Iris pigment epithelial cell (primary cell): Measurements from ENCODE around the gene TGFBR1.

Experiments used
- DNase-seq: peaks from one replicate; pipeline ENCODE4 v3.0.0-alpha.2; 2011; ENCODE audit warnings: low read depth

The TGFBR1 gene

GRCh38 chr9:99137225-99137624, 32.3 kb downstream of the TGFBR1 start:
- no peak for DNase-seq

GRCh38 chr9:99137891-99138290, 33.0 kb downstream of the TGFBR1 start:
- DNase-seq: no peak

- no peak for DNase-seq
Observed at GRCh38 chr9:99138424-99139284, 33.7 kb downstream of the TGFBR1 start.

- no peak for DNase-seq
Observed at GRCh38 chr9:99139868-99140267, 35.0 kb downstream of the TGFBR1 start.

- peak; percentile 64 for DNase-seq
Observed at GRCh38 chr9:99140685-99141314, 35.9 kb downstream of the TGFBR1 start.

GRCh38 chr9:99141849-99142248, 36.9 kb downstream of the TGFBR1 start:
- DNase-seq: no peak

- no peak for DNase-seq
Observed at GRCh38 chr9:99142275-99142674, 37.4 kb downstream of the TGFBR1 start.

- peak; percentile 10 for DNase-seq
Observed at GRCh38 chr9:99143655-99144054, 38.7 kb downstream of the TGFBR1 start.

GRCh38 chr9:99144966-99145365, 40.1 kb downstream of the TGFBR1 start:
- no peak for DNase-seq

- no peak for DNase-seq
Observed at GRCh38 chr9:99146574-99146973, 41.7 kb downstream of the TGFBR1 start.

GRCh38 chr9:99147177-99147576, 42.3 kb downstream of the TGFBR1 start:
- no peak for DNase-seq

- DNase-seq: no peak
Observed at GRCh38 chr9:99150451-99151171, 45.7 kb downstream of the TGFBR1 start.

GRCh38 chr9:99154356-99154755, 49.4 kb downstream of the TGFBR1 start:
- no peak for DNase-seq

- no peak for DNase-seq
Observed at GRCh38 chr9:99155736-99156135, 50.8 kb downstream of the TGFBR1 start.

GRCh38 chr9:99158629-99159028, 53.7 kb downstream of the TGFBR1 start:
- DNase-seq: no peak

- DNase-seq: no peak
Observed at GRCh38 chr9:99160173-99160572, 55.3 kb downstream of the TGFBR1 start.

- DNase-seq: peak; percentile 45
Observed at GRCh38 chr9:99162759-99163364, 57.9 kb downstream of the TGFBR1 start.

- DNase-seq: no peak
Observed at GRCh38 chr9:99166149-99166548, 61.2 kb downstream of the TGFBR1 start.

- no peak for DNase-seq
Observed at GRCh38 chr9:99167119-99167518, 62.2 kb downstream of the TGFBR1 start.

- DNase-seq: no peak
Observed at GRCh38 chr9:99167694-99168093, 62.8 kb downstream of the TGFBR1 start.

- DNase-seq: no peak
Observed at GRCh38 chr9:99169086-99169485, 64.2 kb downstream of the TGFBR1 start.

GRCh38 chr9:99169982-99170761, 65.3 kb downstream of the TGFBR1 start:
- DNase-seq: no peak
